Neutrophil (primary cell): ENCODE results near the gene HAP1.

ENCODE experiments used
- H3K27ac ChIP-seq: fragments of 200-600 bp; sonication (generic); 2 replicates; pipeline ENCODE4 v1.5.1; 2016; ENCODE audit warnings: mild to moderate bottlenecking, moderate library complexity
- H3K27me3 ChIP-seq: fragments of 200-600 bp; sonication (generic); 2 replicates; pipeline ENCODE4 v1.6.0; 2016; ENCODE audit warnings: mild to moderate bottlenecking
- H3K36me3 ChIP-seq: fragments of 200-600 bp; sonication (generic); 2 replicates; pipeline ENCODE4 v1.5.1; 2017
- H3K4me1 ChIP-seq, 2 experiments: fragments of 200-600 bp in 1 of 2; sonication (generic) in 1 of 2; 1 replicate in 1 of 2; 2 replicates in 1 of 2; pipeline versions ENCODE4 v1.5.1 to v1.6.1; 2013 to 2016; ENCODE audit warnings: low read depth in 1 of 2, low read length in 1 of 2, mild to moderate bottlenecking in 1 of 2, moderate library complexity in 1 of 2; ENCODE audit not compliant: control insufficient read depth in 1 of 2, insufficient read depth in 1 of 2
- H3K4me3 ChIP-seq, 2 experiments: fragments of 200-600 bp in 1 of 2; sonication (generic) in 1 of 2; 1 replicate in 1 of 2; 2 replicates in 1 of 2; pipeline ENCODE4 v1.5.1; 2013 to 2016; ENCODE audit warnings: low read depth in 1 of 2, low read length in 1 of 2, mild to moderate bottlenecking in 1 of 2, moderate library complexity in 1 of 2
- H3K9me3 ChIP-seq: fragments of 200-600 bp; sonication (generic); 2 replicates; pipeline ENCODE4 v1.5.1; 2016
- CTCF ChIP-seq: fragments of 200-600 bp; sonication (generic); IDR thresholded peaks from 2 replicates; pipeline ENCODE4 v1.5.1; 2016; ENCODE audit warnings: antibody characterized with exemption

HAP1 gene

GRCh38 chr17:41760878-41761277, 26.4 kb upstream of the HAP1 start:
- Histone ChIP-seq H3K27ac (no peak overlapping the region), H3K9me3 (no peaks in the 10 kb centered on the region), H3K4me1 (no peaks in the 10 kb centered on the region), H3K4me3 (no peak overlapping the region), H3K27me3 (no peaks in the 10 kb centered on the region), H3K36me3 (no peaks in the 10 kb centered on the region)
- no peak for TF ChIP-seq CTCF

- TF ChIP-seq CTCF, result no peak
- no peaks in the 10 kb centered on the region for H3K27me3 ChIP-seq
- no peak overlapping the region for H3K4me3 ChIP-seq
- H3K27ac ChIP-seq, result no peak overlapping the region
- no peaks in the 10 kb centered on the region for H3K36me3 ChIP-seq
- no peaks in the 10 kb centered on the region for H3K4me1 ChIP-seq
- no peaks in the 10 kb centered on the region for H3K9me3 ChIP-seq
Observed at GRCh38 chr17:41758601-41759000, 24.2 kb upstream of the HAP1 start.

- Histone ChIP-seq H3K4me1 (no peaks in the 10 kb centered on the region), H3K27ac (no peak overlapping the region), H3K27me3 (no peaks in the 10 kb centered on the region), H3K4me3 (no peak overlapping the region), H3K36me3 (no peaks in the 10 kb centered on the region), H3K9me3 (no peaks in the 10 kb centered on the region)
- no peak for TF ChIP-seq CTCF
Observed at GRCh38 chr17:41754066-41754465, 19.6 kb upstream of the HAP1 start.

- H3K4me3 ChIP-seq, result no peak overlapping the region
- H3K27ac ChIP-seq, result no peak overlapping the region
- no peak for TF ChIP-seq CTCF
- H3K27me3 ChIP-seq, result no peaks in the 10 kb centered on the region
- H3K36me3 ChIP-seq, result no peaks in the 10 kb centered on the region
- no peaks in the 10 kb centered on the region for H3K9me3 ChIP-seq
- H3K4me1 ChIP-seq, result no peaks in the 10 kb centered on the region
Observed at GRCh38 chr17:41751288-41751687, 16.8 kb upstream of the HAP1 start.

GRCh38 chr17:41750862-41751261, 16.4 kb upstream of the HAP1 start:
- no peak for TF ChIP-seq CTCF
- no peaks in the 10 kb centered on the region for H3K4me1 ChIP-seq
- H3K4me3 ChIP-seq, result no peak overlapping the region
- H3K27me3 ChIP-seq, result no peaks in the 10 kb centered on the region
- H3K9me3 ChIP-seq, result no peaks in the 10 kb centered on the region
- H3K36me3 ChIP-seq, result no peaks in the 10 kb centered on the region
- no peak overlapping the region for H3K27ac ChIP-seq

GRCh38 chr17:41748275-41748674, 13.8 kb upstream of the HAP1 start:
- no peak overlapping the region for H3K27ac ChIP-seq
- no peak for TF ChIP-seq CTCF
- H3K4me3 ChIP-seq, result no peak overlapping the region
- no peaks in the 10 kb centered on the region for H3K9me3 ChIP-seq
- H3K4me1 ChIP-seq, result no peaks in the 10 kb centered on the region
- H3K27me3 ChIP-seq, result no peaks in the 10 kb centered on the region
- H3K36me3 ChIP-seq, result no peaks in the 10 kb centered on the region
